H1 (cell line): Measurements from ENCODE around the gene ATXN2. TPM values are rescaled to one million over a fixed set of nuclear protein-coding genes. Genes with fewer than 3 reads are reported as not detected.

Experiments used
- NRF1 ChIP-seq: IDR thresholded peaks from 2 replicates; pipeline ENCODE4 v1.6.1; 2011; ENCODE audit warnings: mild to moderate bottlenecking, low read depth, low read length, improper control_type of control experiment
- SIN3A ChIP-seq, 2 experiments: IDR thresholded peaks in 1 of 2; conservative IDR thresholded peaks in 1 of 2; 2 replicates each; pipeline ENCODE4 v1.6.1; 2011 to 2012; ENCODE audit warnings: low read length in 2 of 2, improper control_type of control experiment in 1 of 2, low read depth in 1 of 2, mild to moderate bottlenecking in 1 of 2
- YY1 ChIP-seq: IDR thresholded peaks from 2 replicates; pipeline ENCODE4 v1.6.1; 2011; ENCODE audit warnings: low read depth, mild to moderate bottlenecking, low read length
- polyA plus RNA-seq, 7 experiments: library from polyadenylated mRNA; depleted of rRNA in 3 of 7; stranded (reverse) in 5 of 7; unstranded in 2 of 7; fragments of >200 nt in 5 of 7; fragments of 200-250 nt in 2 of 7; gene quantifications; 1 replicate in 5 of 7; 2 replicates in 1 of 7; 4 replicates in 1 of 7; pipeline versions ENCODE4 v1.2.1 to v1.2.3, GENCODE V29; 2011 to 2013; ENCODE audit warnings: missing spikeins in 2 of 7, mixed read lengths in 2 of 7
- total RNA-seq: library from RNA; stranded (reverse); fragmentation: NEBNext Ultra II Directional; extraction: Animal tissue kit (Norgen Biotek cat#: 25700); gene quantifications from 2 replicates; pipeline ENCODE4 v1.2.1, GENCODE V29; 2021

ATXN2 gene
- total and polyA plus RNA-seq, 2 of the 8 experiments (the other 6 are each of a cell fraction or from before 2014, with no cell fraction given), result 46.6 to 80.7 TPM

GRCh38 chr12:111626230-111626629, 27.1 kb upstream of the ATXN2 start (continued):
- TF ChIP-seq SIN3A (conservative IDR thresholded peaks at IDR 0.05 in 1 of 2, IDR thresholded peaks at IDR 0.05 in 1 of 2; ENCODE audit: low read depth in 1 of 2, low read length in 2 of 2) (no peak), YY1 (no peak), NRF1 (no peak)
- TF ChIP-seq, all 59 proteins: peak for 0
